HL-60 (cell line): Measurements from ENCODE around the gene GM2A.

Source experiments
- CTCF ChIP-seq: IDR thresholded peaks from one replicate; pipeline ENCODE4 v1.5.1; 2011; ENCODE audit warnings: low read length, control low read depth, inconsistent platforms; ENCODE audit not compliant: insufficient read depth
- POLR2AphosphoS5 ChIP-seq: IDR thresholded peaks from 2 replicates; pipeline ENCODE4 v1.6.1; 2012; ENCODE audit warnings: low read depth
- TF ChIP-seq, protein P1 (sequence below): IDR thresholded peaks from 2 replicates; pipeline ENCODE4 v1.6.1; 2012; ENCODE audit warnings: low read depth; ENCODE audit not compliant: insufficient replicate concordance

DNA sequence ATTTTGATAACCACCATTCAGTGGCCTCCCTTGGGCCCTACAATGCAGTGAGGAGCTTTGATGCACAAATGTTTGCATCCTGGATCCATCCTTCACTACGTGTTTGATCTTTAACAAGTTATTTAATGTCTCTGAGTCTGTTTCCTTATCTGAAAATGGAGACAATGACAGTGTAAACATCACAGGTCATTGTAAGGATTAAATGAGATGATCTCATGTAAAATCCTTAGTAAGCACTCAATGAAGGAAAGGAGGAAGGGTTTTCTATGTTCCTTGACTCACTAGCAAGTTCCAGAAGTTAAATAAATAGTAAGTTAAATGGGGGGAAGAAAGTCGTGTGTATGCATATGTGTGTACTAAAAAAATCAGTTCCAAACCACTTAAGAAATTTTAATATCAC lies 60.4 kb downstream of the GM2A start:
- TF ChIP-seq CTCF (no peak), POLR2AphosphoS5 (no peak)
- TF ChIP-seq, protein P1, sequence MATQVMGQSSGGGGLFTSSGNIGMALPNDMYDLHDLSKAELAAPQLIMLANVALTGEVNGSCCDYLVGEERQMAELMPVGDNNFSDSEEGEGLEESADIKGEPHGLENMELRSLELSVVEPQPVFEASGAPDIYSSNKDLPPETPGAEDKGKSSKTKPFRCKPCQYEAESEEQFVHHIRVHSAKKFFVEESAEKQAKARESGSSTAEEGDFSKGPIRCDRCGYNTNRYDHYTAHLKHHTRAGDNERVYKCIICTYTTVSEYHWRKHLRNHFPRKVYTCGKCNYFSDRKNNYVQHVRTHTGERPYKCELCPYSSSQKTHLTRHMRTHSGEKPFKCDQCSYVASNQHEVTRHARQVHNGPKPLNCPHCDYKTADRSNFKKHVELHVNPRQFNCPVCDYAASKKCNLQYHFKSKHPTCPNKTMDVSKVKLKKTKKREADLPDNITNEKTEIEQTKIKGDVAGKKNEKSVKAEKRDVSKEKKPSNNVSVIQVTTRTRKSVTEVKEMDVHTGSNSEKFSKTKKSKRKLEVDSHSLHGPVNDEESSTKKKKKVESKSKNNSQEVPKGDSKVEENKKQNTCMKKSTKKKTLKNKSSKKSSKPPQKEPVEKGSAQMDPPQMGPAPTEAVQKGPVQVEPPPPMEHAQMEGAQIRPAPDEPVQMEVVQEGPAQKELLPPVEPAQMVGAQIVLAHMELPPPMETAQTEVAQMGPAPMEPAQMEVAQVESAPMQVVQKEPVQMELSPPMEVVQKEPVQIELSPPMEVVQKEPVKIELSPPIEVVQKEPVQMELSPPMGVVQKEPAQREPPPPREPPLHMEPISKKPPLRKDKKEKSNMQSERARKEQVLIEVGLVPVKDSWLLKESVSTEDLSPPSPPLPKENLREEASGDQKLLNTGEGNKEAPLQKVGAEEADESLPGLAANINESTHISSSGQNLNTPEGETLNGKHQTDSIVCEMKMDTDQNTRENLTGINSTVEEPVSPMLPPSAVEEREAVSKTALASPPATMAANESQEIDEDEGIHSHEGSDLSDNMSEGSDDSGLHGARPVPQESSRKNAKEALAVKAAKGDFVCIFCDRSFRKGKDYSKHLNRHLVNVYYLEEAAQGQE, result no peak
